HepG2 (cell line): ENCODE measurements around the gene PELI3. TPM values are rescaled to one million over a fixed set of nuclear protein-coding genes. Genes with fewer than 3 reads are reported as not detected.
A peak's percentile ranks its signal among the peaks of the same experiment; 100 is the strongest.

Experiments
- CEBPB ChIP-seq: IDR thresholded peaks from 2 replicates; pipeline ENCODE4 v1.6.1; 2011; ENCODE audit warnings: low read depth, low read length, improper control_type of control experiment, borderline replicate concordance
- HHEX ChIP-seq: IDR thresholded peaks from 2 replicates; pipeline ENCODE4 v1.6.1; 2016; ENCODE audit warnings: control low read depth
- HNRNPLL ChIP-seq: fragments of 200-400 bp; formaldehyde crosslinking; IDR thresholded peaks from 2 replicates; pipeline ENCODE4 v1.6.1; 2017; ENCODE audit warnings: mild to moderate bottlenecking, low read depth, low read length; ENCODE audit not compliant: poor library complexity, severe bottlenecking
- KDM6A ChIP-seq: IDR thresholded peaks from 2 replicates; pipeline ENCODE4 v1.6.1; 2016; ENCODE audit warnings: low read depth
- NFKB2 ChIP-seq: sonication (generic); formaldehyde crosslinking; IDR thresholded peaks from 2 replicates; pipeline ENCODE4 v1.4.0; 2020; ENCODE audit warnings: missing genetic modification reagents, borderline replicate concordance
- RBFOX2 ChIP-seq: fragments of 200-400 bp; formaldehyde crosslinking; IDR thresholded peaks from 2 replicates; pipeline ENCODE4 v1.6.1; 2017; ENCODE audit warnings: low read depth, mild to moderate bottlenecking, low read length
- SAP130 ChIP-seq: IDR thresholded peaks from 2 replicates; pipeline ENCODE4 v1.6.1; 2016; ENCODE audit warnings: low read depth
- SKI ChIP-seq: fragments of 450-650 bp; IDR thresholded peaks from one replicate; pipeline ENCODE4 v1.6.1; 2018; ENCODE audit warnings: mild to moderate bottlenecking; ENCODE audit not compliant: partially characterized antibody
- SUZ12 ChIP-seq: fragments of 150-350 bp; IDR thresholded peaks from 2 replicates; pipeline ENCODE4 v1.6.1; 2014; ENCODE audit warnings: low read depth, low read length
- ZNF326 ChIP-seq: sonication (generic); formaldehyde crosslinking; IDR thresholded peaks from 2 replicates; pipeline ENCODE4 v1.4.0; 2020; ENCODE audit warnings: missing genetic modification reagents, borderline replicate concordance
- ZNF44 ChIP-seq: sonication (generic); formaldehyde crosslinking; IDR thresholded peaks from 2 replicates; pipeline ENCODE4 v1.5.1; 2020; ENCODE audit warnings: mild to moderate bottlenecking, missing genetic modification reagents
- ZNF772 ChIP-seq: sonication (generic); formaldehyde crosslinking; IDR thresholded peaks from 2 replicates; pipeline ENCODE4 v1.5.0; 2020; ENCODE audit warnings: mild to moderate bottlenecking, missing genetic modification reagents
- ZSCAN31 ChIP-seq: sonication (generic); formaldehyde crosslinking; IDR thresholded peaks from 2 replicates; pipeline ENCODE4 v1.5.0; 2020; ENCODE audit warnings: low read depth, mild to moderate bottlenecking, missing genetic modification reagents
- polyA plus RNA-seq, 8 experiments: library from polyadenylated mRNA; depleted of rRNA in 3 of 8; stranded (reverse) in 7 of 8; unstranded in 1 of 8; fragments of >200 nt; fragmentation: Illumina TruSeq in 4 of 8; extraction: Trizol in 4 of 8; gene quantifications; 2 replicates each; pipeline versions ENCODE4 v1.2.1 to v1.2.3, GENCODE V29; 2011 to 2016; ENCODE audit warnings: low read depth in 4 of 8, missing spikeins in 1 of 8, mixed read lengths in 1 of 8; ENCODE audit not compliant: insufficient read depth in 1 of 8
- total RNA-seq, 5 experiments: library from RNA; depleted of rRNA; stranded (reverse); fragments of >200 nt; fragmentation: Illumina TruSeq; extraction: Trizol; gene quantifications; 2 replicates each; pipeline ENCODE4 v1.2.3, GENCODE V29; 2016; ENCODE audit warnings: low read depth in 1 of 5
- TF ChIP-seq, protein P1 (sequence below): sonication (generic); formaldehyde crosslinking; IDR thresholded peaks from 2 replicates; pipeline ENCODE4 v1.4.0; 2020; ENCODE audit warnings: mild to moderate bottlenecking, missing genetic modification reagents
- TF ChIP-seq, protein P2 (sequence below): sonication (generic); formaldehyde crosslinking; IDR thresholded peaks from 2 replicates; pipeline ENCODE4 v1.5.0; 2020; ENCODE audit warnings: mild to moderate bottlenecking, missing genetic modification reagents, borderline replicate concordance
- TF ChIP-seq, protein P3 (sequence below): IDR thresholded peaks from 2 replicates; pipeline ENCODE4 v1.6.1; 2016; ENCODE audit warnings: missing compliant biosample characterization, missing genetic modification reagents, borderline replicate concordance

The PELI3 gene
- total and polyA plus RNA-seq, 2 of the 13 experiments (the other 11 are each of a cell fraction or from before 2014, with no cell fraction given): 2.0 to 4.0 TPM

DNA sequence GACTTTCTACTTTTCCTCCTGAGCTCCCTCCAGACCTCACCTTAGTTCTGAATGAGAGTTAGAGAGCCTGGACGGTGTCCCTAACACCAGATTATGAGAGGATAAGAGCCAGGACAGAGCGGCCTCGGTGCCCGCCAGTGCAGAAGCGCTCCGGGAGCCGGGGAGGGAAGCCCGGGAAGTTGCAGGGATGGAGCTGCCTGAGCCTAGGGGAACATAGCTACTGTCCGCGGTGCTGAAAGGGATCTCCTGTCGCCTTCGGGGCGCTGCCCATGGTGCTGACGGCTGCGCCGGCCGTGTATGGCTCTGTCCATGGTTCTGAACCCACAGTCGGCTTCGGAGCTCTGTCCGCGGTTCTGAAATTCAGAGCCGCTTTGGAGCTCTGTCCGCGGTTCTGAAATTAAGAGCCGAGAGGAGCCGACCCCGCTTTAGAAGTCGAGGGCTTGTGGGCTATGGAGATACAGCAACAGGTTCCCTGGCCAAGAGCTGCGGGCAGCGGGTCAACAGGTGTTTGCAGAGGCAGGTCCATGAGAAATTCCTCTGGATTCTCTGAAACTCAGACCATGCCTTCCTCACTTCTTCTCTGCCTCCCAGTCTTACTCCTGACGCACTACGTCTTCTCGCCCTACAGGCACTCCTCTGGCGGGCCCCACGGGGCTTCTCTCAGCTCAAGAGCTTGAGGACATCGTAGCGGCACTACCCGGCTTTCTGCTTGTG lies 45.1 kb upstream of the PELI3 start (continued):
- TF ChIP-seq, protein P1, sequence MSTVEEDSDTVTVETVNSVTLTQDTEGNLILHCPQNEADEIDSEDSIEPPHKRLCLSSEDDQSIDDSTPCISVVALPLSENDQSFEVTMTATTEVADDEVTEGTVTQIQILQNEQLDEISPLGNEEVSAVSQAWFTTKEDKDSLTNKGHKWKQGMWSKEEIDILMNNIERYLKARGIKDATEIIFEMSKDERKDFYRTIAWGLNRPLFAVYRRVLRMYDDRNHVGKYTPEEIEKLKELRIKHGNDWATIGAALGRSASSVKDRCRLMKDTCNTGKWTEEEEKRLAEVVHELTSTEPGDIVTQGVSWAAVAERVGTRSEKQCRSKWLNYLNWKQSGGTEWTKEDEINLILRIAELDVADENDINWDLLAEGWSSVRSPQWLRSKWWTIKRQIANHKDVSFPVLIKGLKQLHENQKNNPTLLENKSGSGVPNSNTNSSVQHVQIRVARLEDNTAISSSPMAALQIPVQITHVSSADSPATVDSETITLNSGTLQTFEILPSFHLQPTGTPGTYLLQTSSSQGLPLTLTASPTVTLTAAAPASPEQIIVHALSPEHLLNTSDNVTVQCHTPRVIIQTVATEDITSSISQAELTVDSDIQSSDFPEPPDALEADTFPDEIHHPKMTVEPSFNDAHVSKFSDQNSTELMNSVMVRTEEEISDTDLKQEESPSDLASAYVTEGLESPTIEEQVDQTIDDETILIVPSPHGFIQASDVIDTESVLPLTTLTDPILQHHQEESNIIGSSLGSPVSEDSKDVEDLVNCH (CRISPR knock-in tag): peak; percentile 100
- TF ChIP-seq, protein P2, sequence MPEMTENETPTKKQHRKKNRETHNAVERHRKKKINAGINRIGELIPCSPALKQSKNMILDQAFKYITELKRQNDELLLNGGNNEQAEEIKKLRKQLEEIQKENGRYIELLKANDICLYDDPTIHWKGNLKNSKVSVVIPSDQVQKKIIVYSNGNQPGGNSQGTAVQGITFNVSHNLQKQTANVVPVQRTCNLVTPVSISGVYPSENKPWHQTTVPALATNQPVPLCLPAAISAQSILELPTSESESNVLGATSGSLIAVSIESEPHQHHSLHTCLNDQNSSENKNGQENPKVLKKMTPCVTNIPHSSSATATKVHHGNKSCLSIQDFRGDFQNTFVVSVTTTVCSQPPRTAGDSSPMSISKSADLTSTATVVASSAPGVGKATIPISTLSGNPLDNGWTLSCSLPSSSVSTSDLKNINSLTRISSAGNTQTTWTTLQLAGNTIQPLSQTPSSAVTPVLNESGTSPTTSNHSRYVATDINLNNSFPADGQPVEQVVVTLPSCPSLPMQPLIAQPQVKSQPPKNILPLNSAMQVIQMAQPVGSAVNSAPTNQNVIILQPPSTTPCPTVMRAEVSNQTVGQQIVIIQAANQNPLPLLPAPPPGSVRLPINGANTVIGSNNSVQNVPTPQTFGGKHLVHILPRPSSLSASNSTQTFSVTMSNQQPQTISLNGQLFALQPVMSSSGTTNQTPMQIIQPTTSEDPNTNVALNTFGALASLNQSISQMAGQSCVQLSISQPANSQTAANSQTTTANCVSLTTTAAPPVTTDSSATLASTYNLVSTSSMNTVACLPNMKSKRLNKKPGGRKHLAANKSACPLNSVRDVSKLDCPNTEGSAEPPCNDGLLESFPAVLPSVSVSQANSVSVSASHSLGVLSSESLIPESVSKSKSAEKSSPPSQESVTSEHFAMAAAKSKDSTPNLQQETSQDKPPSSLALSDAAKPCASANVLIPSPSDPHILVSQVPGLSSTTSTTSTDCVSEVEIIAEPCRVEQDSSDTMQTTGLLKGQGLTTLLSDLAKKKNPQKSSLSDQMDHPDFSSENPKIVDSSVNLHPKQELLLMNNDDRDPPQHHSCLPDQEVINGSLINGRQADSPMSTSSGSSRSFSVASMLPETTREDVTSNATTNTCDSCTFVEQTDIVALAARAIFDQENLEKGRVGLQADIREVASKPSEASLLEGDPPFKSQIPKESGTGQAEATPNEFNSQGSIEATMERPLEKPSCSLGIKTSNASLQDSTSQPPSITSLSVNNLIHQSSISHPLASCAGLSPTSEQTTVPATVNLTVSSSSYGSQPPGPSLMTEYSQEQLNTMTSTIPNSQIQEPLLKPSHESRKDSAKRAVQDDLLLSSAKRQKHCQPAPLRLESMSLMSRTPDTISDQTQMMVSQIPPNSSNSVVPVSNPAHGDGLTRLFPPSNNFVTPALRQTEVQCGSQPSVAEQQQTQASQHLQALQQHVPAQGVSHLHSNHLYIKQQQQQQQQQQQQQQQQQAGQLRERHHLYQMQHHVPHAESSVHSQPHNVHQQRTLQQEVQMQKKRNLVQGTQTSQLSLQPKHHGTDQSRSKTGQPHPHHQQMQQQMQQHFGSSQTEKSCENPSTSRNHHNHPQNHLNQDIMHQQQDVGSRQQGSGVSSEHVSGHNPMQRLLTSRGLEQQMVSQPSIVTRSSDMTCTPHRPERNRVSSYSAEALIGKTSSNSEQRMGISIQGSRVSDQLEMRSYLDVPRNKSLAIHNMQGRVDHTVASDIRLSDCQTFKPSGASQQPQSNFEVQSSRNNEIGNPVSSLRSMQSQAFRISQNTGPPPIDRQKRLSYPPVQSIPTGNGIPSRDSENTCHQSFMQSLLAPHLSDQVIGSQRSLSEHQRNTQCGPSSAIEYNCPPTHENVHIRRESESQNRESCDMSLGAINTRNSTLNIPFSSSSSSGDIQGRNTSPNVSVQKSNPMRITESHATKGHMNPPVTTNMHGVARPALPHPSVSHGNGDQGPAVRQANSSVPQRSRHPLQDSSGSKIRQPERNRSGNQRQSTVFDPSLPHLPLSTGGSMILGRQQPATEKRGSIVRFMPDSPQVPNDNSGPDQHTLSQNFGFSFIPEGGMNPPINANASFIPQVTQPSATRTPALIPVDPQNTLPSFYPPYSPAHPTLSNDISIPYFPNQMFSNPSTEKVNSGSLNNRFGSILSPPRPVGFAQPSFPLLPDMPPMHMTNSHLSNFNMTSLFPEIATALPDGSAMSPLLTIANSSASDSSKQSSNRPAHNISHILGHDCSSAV (CRISPR knock-in tag): peak; percentile 100
- TF ChIP-seq SUZ12 (no peak), NFKB2 (peak; percentile 100), ZNF44 (CRISPR knock-in tag) (peak; percentile 100), ZNF772 (CRISPR knock-in tag) (peak; percentile 100), ZNF326 (CRISPR knock-in tag) (peak; percentile 100), RBFOX2 (no peak), ZSCAN31 (peak; percentile 100), CEBPB (peak; percentile 62; the same call in 1 of the 2 replicates), SKI (no peak), KDM6A (CRISPR knock-in tag) (peak; percentile 100), HHEX (CRISPR knock-in tag) (peak; percentile 98), SAP130 (CRISPR knock-in tag) (peak; percentile 100), HNRNPLL (peak; percentile 67)
- TF ChIP-seq, protein P3, sequence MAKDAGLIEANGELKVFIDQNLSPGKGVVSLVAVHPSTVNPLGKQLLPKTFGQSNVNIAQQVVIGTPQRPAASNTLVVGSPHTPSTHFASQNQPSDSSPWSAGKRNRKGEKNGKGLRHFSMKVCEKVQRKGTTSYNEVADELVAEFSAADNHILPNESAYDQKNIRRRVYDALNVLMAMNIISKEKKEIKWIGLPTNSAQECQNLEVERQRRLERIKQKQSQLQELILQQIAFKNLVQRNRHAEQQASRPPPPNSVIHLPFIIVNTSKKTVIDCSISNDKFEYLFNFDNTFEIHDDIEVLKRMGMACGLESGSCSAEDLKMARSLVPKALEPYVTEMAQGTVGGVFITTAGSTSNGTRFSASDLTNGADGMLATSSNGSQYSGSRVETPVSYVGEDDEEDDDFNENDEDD (CRISPR knock-in tag): peak; percentile 99
